Testis (tissue), 3 donors: Measurements from ENCODE around the gene TBL2. TPM values are rescaled to one million over a fixed set of nuclear protein-coding genes. Genes with fewer than 3 reads are reported as not detected.
A peak's percentile ranks its signal among the peaks of the same experiment; 100 is the strongest.
"Not testable (repeated sequence)": the region's sequence is repeated elsewhere in the genome, so short reads cannot be mapped to it uniquely, and the experiment has no call there.

ENCODE experiments used
- DNase-seq: peaks from one replicate; pipeline ENCODE4 v3.0.0-alpha.2; 2019
- H3K27ac ChIP-seq, 2 donors: fragments of 200-600 bp; sonication (generic); one replicate each; pipeline ENCODE4 v1.5.1; 2019
- H3K27me3 ChIP-seq: fragments of 200-600 bp; sonication (generic); one replicate; pipeline ENCODE4 v1.5.1; 2019
- H3K36me3 ChIP-seq: fragments of 200-600 bp; sonication (generic); one replicate; pipeline ENCODE4 v1.5.1; 2017; ENCODE audit warnings: low read depth; ENCODE audit errors: missing control alignments
- H3K4me1 ChIP-seq: fragments of 200-600 bp; sonication (generic); one replicate; pipeline ENCODE4 v1.5.1; 2019
- H3K4me3 ChIP-seq, 2 donors: fragments of 200-600 bp; sonication (generic); one replicate each; pipeline ENCODE4 v1.5.1; 2017 to 2019
- H3K9me3 ChIP-seq: fragments of 200-600 bp; sonication (generic); one replicate; pipeline ENCODE4 v1.5.1; 2017
- CTCF ChIP-seq, 3 experiments: fragments of 450-650 bp in 2 of 3; fragments of 200-600 bp in 1 of 3; sonication (generic) in 1 of 3; IDR thresholded peaks; one replicate each; pipeline ENCODE4 v1.5.1; 2016 to 2019; ENCODE audit warnings: antibody characterized with exemption in 3 of 3, mild to moderate bottlenecking in 2 of 3, moderate library complexity in 1 of 3
- POLR2A ChIP-seq: fragments of 450-650 bp; IDR thresholded peaks from one replicate; pipeline ENCODE4 v1.6.1; 2017; ENCODE audit warnings: antibody characterized with exemption, mild to moderate bottlenecking, moderate library complexity
- WGBS, 2 donors: methylation state at CpG; one replicate each; pipeline ENCODE4 v1.1.5; 2018; 5-methylcytosine and 5-hydroxymethylcytosine counted together
- intact Hi-C: fragments of 100-400 bp; cut with DNase I; formaldehyde crosslinking; loops from one replicate; pipeline ENCODE4 v1.15.1; 2023; ENCODE audit warnings: low total_unique reads
- polyA plus RNA-seq: library from polyadenylated mRNA; stranded (reverse); fragments of 350-450 nt; fragmentation: Illumina TruSeq; extraction: RNeasy Lipid Tissue Mini Kit (QIAGEN cat#74804); gene quantifications from one replicate; pipeline ENCODE4 v1.2.3, GENCODE V29; 2014; ENCODE audit warnings: low read depth, low replicate concordance; ENCODE audit not compliant: insufficient read depth
- total RNA-seq, 2 donors: library from RNA; depleted of rRNA; stranded (reverse); fragments of >200 nt; gene quantifications; one replicate each; pipeline ENCODE4 v1.2.3, GENCODE V29; 2016

The TBL2 gene
- total and polyA plus RNA-seq, 3 donors from 2014 or later, result 211 to 579 (median 224) TPM

- no peak for TF ChIP-seq CTCF (IDR thresholded peaks at IDR 0.05)
- TF ChIP-seq POLR2A, result no peak
These were observed 45.7 kb upstream of the TBL2 start, which contains the start of gene MLXIPL for GRCh38 chr7:73623798-73624668. TSS of gene MLXIPL (minus strand) at chr7:73624522. CDS start at chr7:73624492, 30 bp downstream.

GRCh38 chr7:73622909-73623797, 44.8 kb upstream of the TBL2 start:
- WGBS, 2 donors, result 3% methylated on average over 25 to 58 of the region's 58 CpGs
- TF ChIP-seq CTCF (IDR thresholded peaks at IDR 0.05) (no peak), POLR2A (no peak)
- Histone ChIP-seq H3K27me3 (no peaks in the 10 kb centered on the region), H3K9me3 (no peaks in the 10 kb centered on the region), H3K36me3 (no peaks in the 10 kb centered on the region), H3K4me3 (peak overlapping the region; percentile 59 to 75), H3K4me1 (peaks cover 15% of the 10 kb centered on the region), H3K27ac (peak overlapping the region in 1 of 2 donors; percentile 46)
- intact Hi-C loops, result no loop called here
- peak; percentile 61 for DNase-seq

More at GRCh38 chr7:73623798-73624668, 45.7 kb upstream of the TBL2 start, which contains the start of gene MLXIPL:
- WGBS, 2 donors, result 3 to 4% methylated on average over 22 to 63 of the region's 80 CpGs
- peaks cover 15% of the 10 kb centered on the region for H3K4me1 ChIP-seq
- intact Hi-C loops, result no loop called here
- no peaks in the 10 kb centered on the region for H3K9me3 ChIP-seq
- no peaks in the 10 kb centered on the region for H3K36me3 ChIP-seq
- DNase-seq, result peak; percentile 96
- peak within 1 kb of the TSS; percentile 41 to 46 for H3K27ac ChIP-seq
- H3K27me3 ChIP-seq, result no peaks in the 10 kb centered on the region
- H3K4me3 ChIP-seq, result peak within 1 kb of the TSS; percentile 59 to 75

- TF ChIP-seq CTCF (IDR thresholded peaks at IDR 0.05) (no peak), POLR2A (no peak)
- H3K27me3 ChIP-seq, result no peaks in the 10 kb centered on the region
- 37% methylated on average over 2 of the region's 2 CpGs; no CpG with 5 or more reads in 1 of the 2 donors for WGBS, 2 donors
- peaks cover 15% of the 10 kb centered on the region for H3K4me1 ChIP-seq
- H3K36me3 ChIP-seq, result no peaks in the 10 kb centered on the region
- H3K4me3 ChIP-seq, result peak overlapping the region in 1 of 2 donors; percentile 75
- no peaks in the 10 kb centered on the region for H3K9me3 ChIP-seq
- no peak overlapping the region for H3K27ac ChIP-seq
- intact Hi-C loops, result no loop called here
- no peak for DNase-seq
These were observed 44.1 kb upstream of the TBL2 start for GRCh38 chr7:73622527-73622908.

- peak overlapping the region; percentile 41 to 50 for H3K27ac ChIP-seq
- intact Hi-C loops, result no loop called here
- 45 to 52% methylated on average over 7 of the region's 7 CpGs for WGBS, 2 donors
These were observed 43.0 kb upstream of the TBL2 start for GRCh38 chr7:73621168-73622063.

GRCh38 chr7:73619394-73619793, 41.0 kb upstream of the TBL2 start:
- H3K27me3 ChIP-seq, DNase-seq, H3K27ac ChIP-seq, H3K36me3 ChIP-seq, H3K4me3 ChIP-seq, H3K9me3 ChIP-seq, intact Hi-C loops: not testable (repeated sequence)
- 86 to 94% methylated on average over 10 to 11 of the region's 11 CpGs for WGBS, 2 donors
- peaks cover 15% of the 10 kb centered on the region for H3K4me1 ChIP-seq

More at GRCh38 chr7:73621168-73622063, 43.0 kb upstream of the TBL2 start:
- TF ChIP-seq POLR2A, result no peak
- no peak for TF ChIP-seq CTCF (IDR thresholded peaks at IDR 0.05)
- H3K9me3 ChIP-seq, result no peaks in the 10 kb centered on the region
- peak; percentile 33 for DNase-seq
- no peaks in the 10 kb centered on the region for H3K36me3 ChIP-seq
- H3K27me3 ChIP-seq, result no peaks in the 10 kb centered on the region
- no peak overlapping the region for H3K4me3 ChIP-seq
- H3K4me1 ChIP-seq, result peaks cover 15% of the 10 kb centered on the region
